HFFc6 (cell line): ENCODE results near the gene SLC35A4. TPM values are rescaled to one million over a fixed set of nuclear protein-coding genes. Genes with fewer than 3 reads are reported as not detected.

Source experiments
- DNase-seq: peaks from one replicate; pipeline ENCODE4 v3.0.0-alpha.2; 2018
- H3K27ac Mint-ChIP-seq: 2 replicates; pipeline ENCODE4 v1.8.0; 2020; ENCODE audit warnings: mild to moderate bottlenecking, mixed read lengths
- H3K27me3 Mint-ChIP-seq: 2 replicates; pipeline ENCODE4 v1.8.0; 2021; ENCODE audit warnings: mild to moderate bottlenecking, moderate library complexity, mixed read lengths; ENCODE audit not compliant: insufficient read depth
- H3K36me3 Mint-ChIP-seq: 2 replicates; pipeline ENCODE4 v1.8.0; 2021; ENCODE audit warnings: low read depth, mixed read lengths
- H3K4me1 Mint-ChIP-seq: 2 replicates; pipeline ENCODE4 v1.8.0; 2020; ENCODE audit warnings: low read depth, mixed read lengths
- H3K4me3 Mint-ChIP-seq: 2 replicates; pipeline ENCODE4 v1.8.0; 2020; ENCODE audit warnings: mild to moderate bottlenecking, moderate library complexity, mixed read lengths
- H3K9me3 Mint-ChIP-seq: 2 replicates; pipeline ENCODE4 v1.8.0; 2020; ENCODE audit warnings: mild to moderate bottlenecking, mixed read lengths
- total RNA-seq, 6 experiments: library from RNA; stranded (reverse); fragmentation: NEBNext Ultra II Directional; extraction: Animal tissue kit (Norgen Biotek cat#: 25700); gene quantifications; 2 replicates in 1 of 6; 3 replicates in 5 of 6; pipeline ENCODE4 v1.2.3, GENCODE V29; 2021
- TF ChIP-seq, protein P1 (sequence below): fragments of 200-600 bp; sonication (generic); IDR thresholded peaks from 2 replicates; pipeline ENCODE4 v1.5.0; 2021; ENCODE audit warnings: antibody characterized with exemption, mild to moderate bottlenecking

SLC35A4 gene
- total RNA-seq, 6 experiments from 2014 or later = 64.1 to 72.8 (median 71.2) TPM

DNA sequence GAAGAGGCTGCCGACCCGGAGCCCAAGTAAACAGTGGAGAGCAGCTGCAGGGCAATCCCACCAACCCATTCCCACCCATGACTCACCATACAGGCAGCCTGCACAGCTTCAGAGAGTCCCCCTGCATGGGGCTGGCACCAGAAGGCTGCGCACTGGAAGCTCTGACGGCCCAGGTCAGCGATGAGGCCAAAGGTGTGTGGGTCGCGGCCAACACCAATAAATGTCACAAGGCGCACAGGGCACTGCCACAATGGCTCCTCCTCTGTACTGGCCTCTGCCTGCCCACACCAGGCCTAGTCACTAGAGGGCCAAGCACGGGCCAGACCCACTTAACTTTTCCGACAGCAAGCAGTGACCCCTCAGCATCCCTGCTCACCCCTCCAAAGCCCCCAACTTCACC lies 4.4 kb upstream of the SLC35A4 start:
- TF ChIP-seq, protein P1, sequence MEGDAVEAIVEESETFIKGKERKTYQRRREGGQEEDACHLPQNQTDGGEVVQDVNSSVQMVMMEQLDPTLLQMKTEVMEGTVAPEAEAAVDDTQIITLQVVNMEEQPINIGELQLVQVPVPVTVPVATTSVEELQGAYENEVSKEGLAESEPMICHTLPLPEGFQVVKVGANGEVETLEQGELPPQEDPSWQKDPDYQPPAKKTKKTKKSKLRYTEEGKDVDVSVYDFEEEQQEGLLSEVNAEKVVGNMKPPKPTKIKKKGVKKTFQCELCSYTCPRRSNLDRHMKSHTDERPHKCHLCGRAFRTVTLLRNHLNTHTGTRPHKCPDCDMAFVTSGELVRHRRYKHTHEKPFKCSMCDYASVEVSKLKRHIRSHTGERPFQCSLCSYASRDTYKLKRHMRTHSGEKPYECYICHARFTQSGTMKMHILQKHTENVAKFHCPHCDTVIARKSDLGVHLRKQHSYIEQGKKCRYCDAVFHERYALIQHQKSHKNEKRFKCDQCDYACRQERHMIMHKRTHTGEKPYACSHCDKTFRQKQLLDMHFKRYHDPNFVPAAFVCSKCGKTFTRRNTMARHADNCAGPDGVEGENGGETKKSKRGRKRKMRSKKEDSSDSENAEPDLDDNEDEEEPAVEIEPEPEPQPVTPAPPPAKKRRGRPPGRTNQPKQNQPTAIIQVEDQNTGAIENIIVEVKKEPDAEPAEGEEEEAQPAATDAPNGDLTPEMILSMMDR = peak; percentile 10; the same call in 1 of the 2 replicates
- no peak overlapping the region for H3K4me3 Mint-ChIP-seq
- H3K27me3 Mint-ChIP-seq = no peaks in the 10 kb centered on the region; the same call in 1 of the 2 replicates
- H3K27ac Mint-ChIP-seq = no peak overlapping the region
- DNase-seq = no peak
- no peaks in the 10 kb centered on the region for H3K9me3 Mint-ChIP-seq
- H3K4me1 Mint-ChIP-seq = peaks cover 36% of the 10 kb centered on the region
- peaks cover 20% of the 10 kb centered on the region for H3K36me3 Mint-ChIP-seq

DNA sequence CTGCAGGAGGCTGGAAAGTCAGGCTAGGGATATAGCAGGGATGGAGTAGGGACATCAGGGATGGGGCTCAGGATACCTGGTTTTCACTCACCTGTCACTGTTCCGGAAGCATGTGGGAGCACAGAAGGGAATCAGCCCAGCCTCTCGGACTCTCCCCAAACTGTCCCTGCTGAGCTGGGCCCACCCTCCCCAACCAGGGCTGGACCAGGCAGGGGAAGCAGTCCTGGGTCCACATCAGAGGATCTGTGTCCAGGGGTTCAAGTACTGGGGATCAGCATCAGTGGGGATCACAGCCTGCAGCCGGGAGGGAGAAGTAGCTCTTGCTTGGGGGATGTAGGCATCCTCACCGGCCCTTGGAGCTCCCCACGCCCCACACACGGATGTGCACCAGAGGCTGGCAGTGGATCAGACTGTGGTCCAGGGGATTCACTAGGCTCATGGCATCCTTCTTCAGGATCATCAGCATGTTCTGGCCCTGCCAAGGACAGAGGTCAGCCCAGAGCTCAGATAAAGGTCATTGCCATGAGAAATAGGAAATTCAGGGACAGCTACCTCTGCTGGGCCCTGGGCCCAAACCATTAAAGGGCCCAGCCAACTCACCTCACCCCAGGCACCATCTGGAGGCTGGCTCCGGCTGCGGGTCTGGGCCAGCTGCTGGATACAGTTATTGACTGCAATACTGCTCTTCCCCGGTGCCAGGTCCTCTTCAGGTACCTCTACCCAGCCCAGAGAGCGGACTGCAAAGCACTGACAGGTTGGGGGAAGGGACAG lies 2.7 kb upstream of the SLC35A4 start:
- no peak for DNase-seq
- Mint-ChIP-seq H3K27me3 (no peaks in the 10 kb centered on the region; the same call in 1 of the 2 replicates), H3K27ac (no peak overlapping the region), H3K36me3 (peaks cover 10% of the 10 kb centered on the region), H3K4me3 (no peak overlapping the region), H3K4me1 (peaks cover 31% of the 10 kb centered on the region), H3K9me3 (no peaks in the 10 kb centered on the region)
- TF ChIP-seq, protein P1 = no peak

DNA sequence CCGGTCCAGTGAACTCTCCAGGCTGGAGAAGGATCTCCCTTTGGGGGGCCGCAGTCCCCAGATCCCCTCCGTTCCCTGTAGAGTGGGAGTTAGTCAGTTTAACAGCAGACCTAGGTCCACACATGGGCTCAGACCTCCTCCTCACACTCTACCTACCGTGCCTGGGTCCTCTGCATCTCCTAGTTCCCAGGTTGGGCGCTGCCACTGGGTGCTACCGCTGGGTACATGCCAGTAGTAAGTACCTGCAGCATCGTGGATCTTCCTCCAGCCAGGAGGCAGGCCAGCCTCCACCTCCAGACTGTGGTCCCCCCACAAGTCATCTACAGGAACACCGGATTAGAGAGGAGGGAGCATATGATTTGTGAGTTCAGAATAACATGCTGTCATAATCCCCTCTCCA lies 1.0 kb upstream of the SLC35A4 start:
- Mint-ChIP-seq H3K36me3 (peaks cover 12% of the 10 kb centered on the region), H3K4me1 (peaks cover 27% of the 10 kb centered on the region), H3K4me3 (peak overlapping the region; percentile 95), H3K9me3 (no peaks in the 10 kb centered on the region), H3K27ac (peak overlapping the region; percentile 94), H3K27me3 (no peaks in the 10 kb centered on the region; the same call in 1 of the 2 replicates)
- TF ChIP-seq, protein P1 = no peak
- DNase-seq = no peak

DNA sequence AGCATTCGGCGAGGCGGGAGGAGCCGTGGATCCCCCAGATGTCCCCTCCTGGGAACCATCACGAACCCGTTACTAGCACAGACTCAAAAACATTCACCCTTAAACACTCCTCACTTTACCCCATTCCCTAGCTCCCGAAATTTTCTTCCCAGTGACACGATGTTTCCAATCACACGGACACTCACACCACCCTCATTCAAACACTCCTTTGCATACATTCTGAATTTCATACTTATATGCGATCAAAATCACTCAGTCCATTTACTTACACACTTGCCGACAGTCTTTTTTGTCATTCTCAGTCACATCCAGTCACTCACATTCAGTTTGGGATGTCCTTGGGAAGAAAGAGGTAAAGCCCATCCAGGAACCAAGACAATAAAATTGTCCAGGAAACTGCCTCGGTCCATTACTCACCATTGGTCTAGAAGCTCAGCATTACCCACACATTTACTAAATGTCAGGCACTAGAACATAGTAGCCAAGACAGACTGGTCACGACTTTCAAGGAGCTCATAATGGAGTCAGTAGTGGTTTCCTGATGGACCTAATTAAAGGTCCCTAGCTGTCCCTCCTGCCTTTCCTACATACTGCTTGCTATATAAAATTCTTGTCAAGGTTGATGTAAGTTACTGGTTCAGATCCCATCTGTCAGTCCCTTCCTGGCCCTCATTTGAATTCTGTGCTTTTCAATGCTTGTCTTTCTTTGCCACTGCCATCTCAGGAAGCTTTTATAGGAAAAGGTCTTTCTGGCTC lies 574 bp downstream of the SLC35A4 start:
- H3K9me3 Mint-ChIP-seq = no peaks in the 10 kb centered on the region
- H3K27ac Mint-ChIP-seq = peak overlapping the region; percentile 94
- H3K4me1 Mint-ChIP-seq = peaks cover 27% of the 10 kb centered on the region
- peaks cover 14% of the 10 kb centered on the region for H3K36me3 Mint-ChIP-seq
- TF ChIP-seq, protein P1 = no peak
- peak overlapping the region; percentile 95 for H3K4me3 Mint-ChIP-seq
- no peaks in the 10 kb centered on the region; the same call in 1 of the 2 replicates for H3K27me3 Mint-ChIP-seq
- peak; percentile 35 for DNase-seq

DNA sequence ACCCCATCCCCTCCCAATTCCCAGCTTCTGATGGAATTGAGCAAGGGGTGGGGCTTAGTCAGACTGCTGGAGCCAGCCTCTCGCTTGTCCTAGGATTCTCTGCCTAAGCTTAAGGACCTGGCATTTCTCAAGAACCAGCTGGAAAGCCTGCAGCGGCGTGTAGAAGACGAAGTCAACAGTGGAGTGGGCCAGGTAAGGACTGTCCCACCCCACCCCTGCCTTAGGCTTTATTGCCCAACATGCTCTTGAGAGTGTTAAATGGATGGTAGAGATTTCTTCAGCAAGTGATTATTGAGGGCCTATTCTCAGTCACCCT lies 1.1 kb downstream of the SLC35A4 start:
- DNase-seq = no peak
- TF ChIP-seq, protein P1 = no peak
- H3K4me3 Mint-ChIP-seq = peak overlapping the region; percentile 95
- H3K27me3 Mint-ChIP-seq = no peaks in the 10 kb centered on the region; the same call in 1 of the 2 replicates
- H3K4me1 Mint-ChIP-seq = peaks cover 27% of the 10 kb centered on the region
- H3K9me3 Mint-ChIP-seq = no peaks in the 10 kb centered on the region
- H3K36me3 Mint-ChIP-seq = peaks cover 14% of the 10 kb centered on the region
- peak overlapping the region; percentile 94 for H3K27ac Mint-ChIP-seq
